Stimulated activated CD8-positive, alpha-beta memory T cell treated with anti-CD3 and anti-CD28 coated beads, Interleukin-12 subunit alpha, Interleukin-12 subunit beta, amount 100 ng/mL, for 24 hours (primary cell): ENCODE results near the gene NBPF9.
"Not testable (repeated sequence)": the region's sequence is repeated elsewhere in the genome, so short reads cannot be mapped to it uniquely, and the experiment has no call there.

Source experiments
- DNase-seq: peaks from one replicate; pipeline ENCODE4 v3.0.0-alpha.2; 2020; ENCODE audit errors: extremely low read depth

Gene NBPF9, protein sequence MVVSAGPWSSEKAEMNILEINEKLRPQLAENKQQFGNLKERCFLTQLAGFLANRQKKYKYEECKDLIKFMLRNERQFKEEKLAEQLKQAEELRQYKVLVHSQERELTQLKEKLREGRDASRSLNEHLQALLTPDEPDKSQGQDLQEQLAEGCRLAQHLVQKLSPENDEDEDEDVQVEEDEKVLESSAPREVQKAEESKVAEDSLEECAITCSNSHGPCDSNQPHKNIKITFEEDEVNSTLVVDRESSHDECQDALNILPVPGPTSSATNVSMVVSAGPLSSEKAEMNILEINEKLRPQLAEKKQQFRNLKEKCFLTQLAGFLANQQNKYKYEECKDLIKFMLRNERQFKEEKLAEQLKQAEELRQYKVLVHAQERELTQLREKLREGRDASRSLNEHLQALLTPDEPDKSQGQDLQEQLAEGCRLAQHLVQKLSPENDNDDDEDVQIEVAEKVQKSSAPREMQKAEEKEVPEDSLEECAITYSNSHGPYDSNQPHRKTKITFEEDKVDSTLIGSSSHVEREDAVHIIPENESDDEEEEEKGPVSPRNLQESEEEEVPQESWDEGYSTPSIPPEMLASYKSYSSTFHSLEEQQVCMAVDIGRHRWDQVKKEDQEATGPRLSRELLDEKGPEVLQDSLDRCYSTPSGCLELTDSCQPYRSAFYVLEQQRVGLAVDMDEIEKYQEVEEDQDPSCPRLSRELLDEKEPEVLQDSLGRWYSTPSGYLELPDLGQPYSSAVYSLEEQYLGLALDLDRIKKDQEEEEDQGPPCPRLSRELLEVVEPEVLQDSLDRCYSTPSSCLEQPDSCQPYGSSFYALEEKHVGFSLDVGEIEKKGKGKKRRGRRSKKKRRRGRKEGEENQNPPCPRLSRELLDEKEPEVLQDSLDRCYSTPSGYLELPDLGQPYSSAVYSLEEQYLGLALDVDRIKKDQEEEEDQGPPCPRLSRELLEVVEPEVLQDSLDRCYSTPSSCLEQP (N-terminal part only)

GRCh38 chr1:149103109-149104081 lies at the start of gene NBPF9:
Gene NBPF9 (minus strand): TSS chr1:149103551. CDS start chr1:149082139, 21,412 bp downstream.
- not testable (repeated sequence) for DNase-seq

DNA sequence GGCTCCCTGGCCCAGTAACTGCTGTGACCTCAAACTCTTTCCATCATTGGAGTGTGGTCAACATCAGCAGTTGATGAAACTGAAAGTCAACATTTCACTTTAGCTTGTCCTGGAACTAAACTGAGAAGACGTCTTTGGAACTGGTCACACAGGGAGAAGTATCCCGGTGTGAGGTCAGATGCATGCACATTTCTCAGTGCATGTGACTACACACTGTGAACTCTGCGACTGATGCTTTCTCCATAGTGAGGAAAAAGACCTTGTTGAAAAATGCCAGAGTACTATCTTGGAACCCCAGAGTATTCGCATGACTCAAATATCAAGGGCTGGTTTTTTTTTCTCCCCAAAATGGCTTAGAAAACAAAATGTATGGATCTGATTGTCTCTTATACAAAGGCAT lies 46.6 kb upstream of the NBPF9 start:
- not testable (repeated sequence) for DNase-seq

- DNase-seq, result not testable (repeated sequence)
Measured at GRCh38 chr1:149137585-149137984, 34.2 kb upstream of the NBPF9 start.

GRCh38 chr1:149130938-149131337 lies 27.6 kb upstream of the NBPF9 start:
- DNase-seq, result not testable (repeated sequence)

GRCh38 chr1:149129245-149129644 lies 25.9 kb upstream of the NBPF9 start:
- DNase-seq, result not testable (repeated sequence)

- not testable (repeated sequence) for DNase-seq
Measured at GRCh38 chr1:149126555-149127145, 23.3 kb upstream of the NBPF9 start.

- not testable (repeated sequence) for DNase-seq
Measured at GRCh38 chr1:149123948-149124926, 20.9 kb upstream of the NBPF9 start.

DNA sequence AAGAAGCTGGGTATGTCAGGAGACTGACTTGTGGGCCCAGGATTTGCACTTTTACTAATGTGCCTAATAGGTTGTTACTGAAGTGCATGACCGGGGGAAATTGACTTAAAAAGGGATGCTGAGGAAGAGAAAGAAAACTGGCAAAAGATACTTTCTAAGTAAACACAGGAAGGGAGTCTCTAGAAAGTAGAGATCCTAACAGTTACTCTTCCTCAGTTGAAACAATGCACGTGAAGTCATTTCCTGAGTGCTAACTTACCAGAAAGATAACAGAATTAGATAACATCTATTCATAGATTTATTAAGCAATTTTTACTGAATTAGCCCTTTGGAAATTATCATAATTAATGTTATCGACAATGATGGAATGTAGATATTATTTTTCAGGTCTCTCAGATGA lies 9.5 kb upstream of the NBPF9 start:
- DNase-seq, result not testable (repeated sequence)

DNA sequence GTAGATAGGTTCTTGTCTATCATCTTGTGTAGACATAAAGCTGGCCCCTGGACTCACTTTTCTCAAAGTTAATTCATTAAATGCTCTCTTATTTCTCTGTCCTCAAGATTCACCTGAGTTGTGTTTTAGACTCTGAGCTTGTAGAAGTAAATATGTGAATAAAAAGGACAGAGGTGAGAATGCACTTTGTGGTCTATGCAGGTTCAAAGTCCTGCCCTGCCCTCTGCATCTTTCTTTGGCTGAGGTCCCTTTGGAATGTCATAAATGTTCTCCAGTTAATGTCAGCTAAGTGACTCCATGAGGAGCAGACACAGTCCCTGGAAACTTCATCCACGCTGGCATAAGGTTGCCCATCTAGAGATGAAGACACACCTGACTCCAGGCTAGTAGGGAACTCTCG lies 7.0 kb upstream of the NBPF9 start:
- not testable (repeated sequence) for DNase-seq

GRCh38 chr1:149102574-149102973 lies 777 bp downstream of the NBPF9 start:
- DNase-seq, result not testable (repeated sequence)

DNA sequence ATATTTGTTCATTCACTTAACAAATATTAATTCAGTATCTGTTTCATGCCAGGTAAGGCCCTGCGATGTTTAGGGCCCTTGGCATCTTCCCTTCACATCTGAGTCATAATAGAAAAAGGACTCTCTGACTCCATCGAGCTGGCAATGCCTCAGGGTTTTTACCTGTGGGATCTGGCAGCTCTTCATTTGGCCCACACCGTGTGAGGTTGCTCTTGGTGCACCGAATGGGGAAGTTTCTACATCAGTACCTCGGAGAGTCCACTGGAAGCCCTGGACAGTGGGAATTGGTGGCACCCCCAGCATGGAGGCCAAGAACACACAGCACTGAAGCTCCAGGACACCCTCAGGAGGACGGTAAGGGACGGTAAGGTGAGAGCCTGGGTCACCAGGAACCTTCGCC lies 5.1 kb downstream of the NBPF9 start:
- not testable (repeated sequence) for DNase-seq

DNA sequence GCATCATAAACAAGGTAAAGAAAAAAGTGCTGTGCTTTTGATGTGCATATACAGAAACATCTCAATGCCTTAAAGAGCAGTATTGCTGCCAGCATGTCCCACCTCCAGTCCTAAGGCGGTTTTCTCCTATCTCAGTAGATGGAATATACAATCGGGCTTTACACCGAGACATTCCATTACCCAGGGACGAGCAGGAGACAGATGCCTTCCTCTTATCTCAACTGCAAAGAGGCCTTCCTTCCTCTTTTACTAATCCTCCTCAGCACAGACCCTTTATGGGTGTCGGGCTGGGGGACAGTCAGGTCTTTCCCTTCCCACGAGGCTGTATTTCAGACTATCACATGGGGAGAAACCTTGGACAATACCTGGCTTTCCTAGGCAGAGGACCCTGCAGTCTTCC lies 10.2 kb downstream of the NBPF9 start:
- DNase-seq, result not testable (repeated sequence)

DNA sequence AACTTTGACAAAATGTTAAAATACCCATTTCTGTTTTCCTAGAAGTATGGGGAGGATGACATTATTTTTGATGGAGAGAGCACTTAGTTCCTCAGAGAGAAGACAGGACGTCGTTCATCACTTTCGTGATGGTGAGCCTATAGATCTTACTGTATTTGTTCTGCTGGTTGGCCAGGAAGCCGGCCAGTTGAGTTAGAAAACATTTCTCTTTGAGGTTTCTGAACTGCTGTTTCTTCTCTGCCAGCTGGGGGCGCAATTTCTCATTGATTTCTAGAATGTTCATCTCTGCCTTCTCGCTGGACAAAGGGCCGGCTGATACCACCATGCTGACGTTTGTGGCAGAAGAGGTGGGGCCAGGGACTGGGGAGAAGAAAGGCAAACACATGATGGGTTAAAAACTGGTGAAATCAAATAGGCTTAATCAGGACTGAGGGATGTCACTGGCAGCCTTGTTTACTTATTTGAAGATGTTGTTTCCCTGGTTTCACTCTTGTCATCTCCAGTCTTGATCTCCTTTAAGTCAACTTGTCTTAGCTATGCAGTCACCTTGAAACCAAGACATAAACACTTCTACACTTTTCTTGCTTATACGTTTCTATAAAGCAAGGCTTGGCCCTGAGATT lies 27.7 kb downstream of the NBPF9 start:
- not testable (repeated sequence) for DNase-seq

DNA sequence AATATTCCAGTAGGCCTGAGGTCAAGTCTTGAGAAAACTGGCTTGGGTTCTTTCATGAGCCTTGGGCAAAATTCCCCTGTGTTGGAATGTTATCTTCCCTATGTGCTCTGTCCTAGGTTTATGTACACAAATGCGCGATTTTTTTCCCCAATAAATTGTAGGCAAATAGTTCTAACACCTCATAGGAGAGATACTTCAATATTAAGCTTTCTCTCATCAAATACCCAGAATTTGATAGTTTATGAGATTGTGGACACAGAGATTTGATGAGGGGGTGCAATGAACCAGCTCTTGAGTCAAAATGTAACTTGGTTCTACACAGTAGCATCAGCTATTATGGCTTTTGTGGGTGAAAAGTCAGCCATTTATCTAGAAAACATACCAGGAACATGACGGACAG lies 38.7 kb downstream of the NBPF9 start:
- not testable (repeated sequence) for DNase-seq

- DNase-seq, result not testable (repeated sequence)
Measured at GRCh38 chr1:149043056-149043455, 60.3 kb downstream of the NBPF9 start.

- DNase-seq, result not testable (repeated sequence)
Measured at GRCh38 chr1:149033916-149034315, 69.4 kb downstream of the NBPF9 start.

DNA sequence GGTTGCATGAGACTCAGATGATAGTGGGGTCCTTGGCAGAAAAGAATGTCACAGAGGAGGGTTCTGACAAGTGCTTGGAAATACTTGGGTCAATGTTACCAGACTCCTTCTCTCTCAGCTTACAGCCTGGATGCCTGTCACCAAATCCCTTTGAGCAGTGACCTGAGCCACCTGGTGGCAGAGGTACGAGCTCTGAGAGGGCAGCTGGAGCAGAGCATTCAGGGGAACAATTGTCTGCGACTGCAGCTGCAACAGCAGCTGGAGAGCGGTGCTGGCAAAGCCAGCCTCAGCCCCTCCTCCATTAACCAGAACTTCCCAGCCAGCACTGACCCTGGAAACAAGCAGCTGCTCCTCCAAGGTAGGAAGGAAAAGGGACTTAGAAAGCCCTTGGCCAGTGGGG lies 79.0 kb downstream of the NBPF9 start:
- not testable (repeated sequence) for DNase-seq

DNA sequence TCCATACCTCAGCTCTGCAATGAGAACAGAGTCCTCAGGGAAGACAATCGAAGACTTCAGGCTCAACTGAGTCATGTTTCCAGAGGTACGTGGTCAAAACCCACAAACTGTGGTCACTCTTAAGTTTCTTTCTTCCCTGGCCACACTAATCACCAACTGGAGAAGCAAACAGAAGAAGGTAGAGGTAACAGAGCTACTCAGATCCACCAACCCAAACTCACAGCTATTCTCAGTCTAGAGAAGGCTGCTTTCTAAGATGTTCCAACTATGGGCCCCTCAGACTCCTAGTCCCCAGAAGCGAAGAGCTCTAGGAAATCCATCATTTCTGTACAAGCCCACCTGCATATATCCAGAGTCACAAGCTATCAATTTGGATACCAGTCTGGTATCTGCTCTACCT lies 84.8 kb downstream of the NBPF9 start:
- not testable (repeated sequence) for DNase-seq

DNA sequence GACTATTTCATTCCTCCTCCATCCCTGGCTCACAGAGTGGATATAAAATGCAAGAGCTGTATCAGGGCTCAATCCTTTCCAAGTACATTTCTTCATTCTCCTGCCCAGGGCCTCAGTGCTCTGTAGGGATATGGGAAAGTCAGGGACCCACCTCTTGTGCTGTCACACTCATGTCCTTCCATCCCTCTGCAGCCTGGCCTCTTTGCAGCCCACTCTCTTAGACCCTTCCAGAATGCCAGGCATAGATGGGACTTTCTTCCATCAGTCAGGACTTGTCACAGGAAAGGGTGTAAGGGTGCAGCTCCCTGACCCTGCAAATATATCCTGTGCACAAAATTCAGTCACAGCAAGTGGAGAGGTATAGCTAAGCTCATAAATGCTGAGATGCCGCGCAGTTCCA lies 86.7 kb downstream of the NBPF9 start:
- DNase-seq, result not testable (repeated sequence)
